ENCODE data around the gene CRIM1.

Gene CRIM1

GRCh38 chr2:36564377-36564930 is 208.9 kb downstream of the CRIM1 start:
- no peak overlapping the region for H3K27ac ChIP-seq (ENCODE audit: low read depth in 2 of 2, low read length in 2 of 2)
- H3K9ac ChIP-seq (ENCODE audit: low read depth in 1 of 2, low read length in 2 of 2), result no peak overlapping the region
- no peak overlapping the region for H3K4me3 ChIP-seq (ENCODE audit: low read length in 2 of 2)
- H3K4me1 ChIP-seq (ENCODE audit: control insufficient read depth in 2 of 2, insufficient read depth in 2 of 2, low read length in 2 of 2), result peaks cover 10% of the 10 kb centered on the region in 2 donors
- peaks cover 12 to 14% of the 10 kb centered on the region in 2 donors for H3K36me3 ChIP-seq (ENCODE audit: control insufficient read depth in 2 of 2, insufficient read depth in 2 of 2, low read length in 2 of 2)
- no peaks in the 10 kb centered on the region for H3K9me3 ChIP-seq (ENCODE audit: control insufficient read depth in 2 of 2, low read length in 2 of 2)
- H3K27me3 ChIP-seq (ENCODE audit: control insufficient read depth in 2 of 2, insufficient read depth in 2 of 2, low read length in 2 of 2), result no peaks in the 10 kb centered on the region

GRCh38 chr2:36565712-36566111 is 210.1 kb downstream of the CRIM1 start:
- Histone ChIP-seq H3K4me1 (ENCODE audit: control insufficient read depth in 2 of 2, insufficient read depth in 2 of 2, low read length in 2 of 2) (peaks cover 10% of the 10 kb centered on the region in 2 donors), H3K4me3 (ENCODE audit: low read length in 2 of 2) (no peak overlapping the region), H3K27me3 (ENCODE audit: control insufficient read depth in 2 of 2, insufficient read depth in 2 of 2, low read length in 2 of 2) (no peaks in the 10 kb centered on the region), H3K36me3 (ENCODE audit: control insufficient read depth in 2 of 2, insufficient read depth in 2 of 2, low read length in 2 of 2) (peaks cover 11 to 12% of the 10 kb centered on the region in 2 donors), H3K9me3 (ENCODE audit: control insufficient read depth in 2 of 2, low read length in 2 of 2) (no peaks in the 10 kb centered on the region), H3K27ac (ENCODE audit: low read depth in 2 of 2, low read length in 2 of 2) (no peak overlapping the region), H3K9ac (ENCODE audit: low read depth in 1 of 2, low read length in 2 of 2) (no peak overlapping the region)

GRCh38 chr2:36566887-36567286 is 211.3 kb downstream of the CRIM1 start:
- Histone ChIP-seq H3K4me3 (ENCODE audit: low read length in 2 of 2) (no peak overlapping the region), H3K36me3 (ENCODE audit: control insufficient read depth in 2 of 2, insufficient read depth in 2 of 2, low read length in 2 of 2) (peaks cover 11 to 12% of the 10 kb centered on the region in 2 donors), H3K9ac (ENCODE audit: low read depth in 1 of 2, low read length in 2 of 2) (no peak overlapping the region), H3K4me1 (ENCODE audit: control insufficient read depth in 2 of 2, insufficient read depth in 2 of 2, low read length in 2 of 2) (peaks cover under 1 to 4% of the 10 kb centered on the region in 2 donors), H3K9me3 (ENCODE audit: control insufficient read depth in 2 of 2, low read length in 2 of 2) (no peaks in the 10 kb centered on the region), H3K27me3 (ENCODE audit: control insufficient read depth in 2 of 2, insufficient read depth in 2 of 2, low read length in 2 of 2) (no peaks in the 10 kb centered on the region), H3K27ac (ENCODE audit: low read depth in 2 of 2, low read length in 2 of 2) (no peak overlapping the region)

- Histone ChIP-seq H3K9me3 (ENCODE audit: control insufficient read depth in 2 of 2, low read length in 2 of 2) (no peaks in the 10 kb centered on the region), H3K9ac (ENCODE audit: low read depth in 1 of 2, low read length in 2 of 2) (no peak overlapping the region), H3K4me1 (ENCODE audit: control insufficient read depth in 2 of 2, insufficient read depth in 2 of 2, low read length in 2 of 2) (peaks cover 0 to 4% of the 10 kb centered on the region in 2 donors), H3K27ac (ENCODE audit: low read depth in 2 of 2, low read length in 2 of 2) (peak overlapping the region in 1 of 2 donors; percentile 45), H3K4me3 (ENCODE audit: low read length in 2 of 2) (no peak overlapping the region), H3K36me3 (ENCODE audit: control insufficient read depth in 2 of 2, insufficient read depth in 2 of 2, low read length in 2 of 2) (peaks cover 11 to 18% of the 10 kb centered on the region in 2 donors), H3K27me3 (ENCODE audit: control insufficient read depth in 2 of 2, insufficient read depth in 2 of 2, low read length in 2 of 2) (no peaks in the 10 kb centered on the region)
Observed at GRCh38 chr2:36567711-36568408, 212.3 kb downstream of the CRIM1 start.

- no peak overlapping the region for H3K9ac ChIP-seq (ENCODE audit: low read depth in 1 of 2, low read length in 2 of 2)
- peaks cover 0 to 4% of the 10 kb centered on the region in 2 donors for H3K4me1 ChIP-seq (ENCODE audit: control insufficient read depth in 2 of 2, insufficient read depth in 2 of 2, low read length in 2 of 2)
- H3K27ac ChIP-seq (ENCODE audit: low read depth in 2 of 2, low read length in 2 of 2), result peak overlapping the region in 1 of 2 donors; percentile 13
- no peaks in the 10 kb centered on the region for H3K27me3 ChIP-seq (ENCODE audit: control insufficient read depth in 2 of 2, insufficient read depth in 2 of 2, low read length in 2 of 2)
- H3K9me3 ChIP-seq (ENCODE audit: control insufficient read depth in 2 of 2, low read length in 2 of 2), result no peaks in the 10 kb centered on the region
- no peak overlapping the region for H3K4me3 ChIP-seq (ENCODE audit: low read length in 2 of 2)
- peaks cover 15 to 18% of the 10 kb centered on the region in 2 donors for H3K36me3 ChIP-seq (ENCODE audit: control insufficient read depth in 2 of 2, insufficient read depth in 2 of 2, low read length in 2 of 2)
Observed at GRCh38 chr2:36568516-36569246, 213.1 kb downstream of the CRIM1 start.

GRCh38 chr2:36569267-36569856 is 213.8 kb downstream of the CRIM1 start:
- H3K4me1 ChIP-seq (ENCODE audit: control insufficient read depth in 2 of 2, insufficient read depth in 2 of 2, low read length in 2 of 2), result peaks cover 0 to 4% of the 10 kb centered on the region in 2 donors
- H3K36me3 ChIP-seq (ENCODE audit: control insufficient read depth in 2 of 2, insufficient read depth in 2 of 2, low read length in 2 of 2), result peaks cover 16% of the 10 kb centered on the region in 2 donors
- no peak overlapping the region for H3K4me3 ChIP-seq (ENCODE audit: low read length in 2 of 2)
- H3K27me3 ChIP-seq (ENCODE audit: control insufficient read depth in 2 of 2, insufficient read depth in 2 of 2, low read length in 2 of 2), result no peaks in the 10 kb centered on the region
- H3K9me3 ChIP-seq (ENCODE audit: control insufficient read depth in 2 of 2, low read length in 2 of 2), result no peaks in the 10 kb centered on the region
- no peak overlapping the region for H3K9ac ChIP-seq (ENCODE audit: low read depth in 1 of 2, low read length in 2 of 2)
- no peak overlapping the region for H3K27ac ChIP-seq (ENCODE audit: low read depth in 2 of 2, low read length in 2 of 2)

GRCh38 chr2:36570416-36570815 is 214.8 kb downstream of the CRIM1 start:
- Histone ChIP-seq H3K4me1 (ENCODE audit: control insufficient read depth in 2 of 2, insufficient read depth in 2 of 2, low read length in 2 of 2) (peaks cover 0 to 4% of the 10 kb centered on the region in 2 donors), H3K9ac (ENCODE audit: low read depth in 1 of 2, low read length in 2 of 2) (no peak overlapping the region), H3K9me3 (ENCODE audit: control insufficient read depth in 2 of 2, low read length in 2 of 2) (no peaks in the 10 kb centered on the region), H3K27ac (ENCODE audit: low read depth in 2 of 2, low read length in 2 of 2) (no peak overlapping the region), H3K36me3 (ENCODE audit: control insufficient read depth in 2 of 2, insufficient read depth in 2 of 2, low read length in 2 of 2) (peaks cover 18 to 20% of the 10 kb centered on the region in 2 donors), H3K4me3 (ENCODE audit: low read length in 2 of 2) (no peak overlapping the region), H3K27me3 (ENCODE audit: control insufficient read depth in 2 of 2, insufficient read depth in 2 of 2, low read length in 2 of 2) (no peaks in the 10 kb centered on the region)

GRCh38 chr2:36572054-36572718 is 216.6 kb downstream of the CRIM1 start:
- Histone ChIP-seq H3K27me3 (ENCODE audit: control insufficient read depth in 2 of 2, insufficient read depth in 2 of 2, low read length in 2 of 2) (no peaks in the 10 kb centered on the region), H3K27ac (ENCODE audit: low read depth in 2 of 2, low read length in 2 of 2) (no peak overlapping the region), H3K9me3 (ENCODE audit: control insufficient read depth in 2 of 2, low read length in 2 of 2) (no peaks in the 10 kb centered on the region), H3K4me1 (ENCODE audit: control insufficient read depth in 2 of 2, insufficient read depth in 2 of 2, low read length in 2 of 2) (peaks cover 0 to 4% of the 10 kb centered on the region in 2 donors), H3K9ac (ENCODE audit: low read depth in 1 of 2, low read length in 2 of 2) (no peak overlapping the region), H3K4me3 (ENCODE audit: low read length in 2 of 2) (no peak overlapping the region), H3K36me3 (ENCODE audit: control insufficient read depth in 2 of 2, insufficient read depth in 2 of 2, low read length in 2 of 2) (peaks cover 13 to 15% of the 10 kb centered on the region in 2 donors)

- Histone ChIP-seq H3K4me1 (ENCODE audit: control insufficient read depth in 2 of 2, insufficient read depth in 2 of 2, low read length in 2 of 2) (peaks cover 0 to 4% of the 10 kb centered on the region in 2 donors), H3K4me3 (ENCODE audit: low read length in 2 of 2) (no peak overlapping the region), H3K9ac (ENCODE audit: low read depth in 1 of 2, low read length in 2 of 2) (no peak overlapping the region), H3K36me3 (ENCODE audit: control insufficient read depth in 2 of 2, insufficient read depth in 2 of 2, low read length in 2 of 2) (peaks cover 17 to 18% of the 10 kb centered on the region in 2 donors), H3K27ac (ENCODE audit: low read depth in 2 of 2, low read length in 2 of 2) (no peak overlapping the region), H3K9me3 (ENCODE audit: control insufficient read depth in 2 of 2, low read length in 2 of 2) (no peaks in the 10 kb centered on the region), H3K27me3 (ENCODE audit: control insufficient read depth in 2 of 2, insufficient read depth in 2 of 2, low read length in 2 of 2) (no peaks in the 10 kb centered on the region)
Observed at GRCh38 chr2:36572719-36573059, 217.1 kb downstream of the CRIM1 start.

Measured in mucosa of rectum (tissue), 2 donors.